GM10847 (cell line): ENCODE results near the gene ABCD1.

Experiments used
- POLR2A ChIP-seq: IDR thresholded peaks from 2 replicates; pipeline ENCODE4 v1.6.1; 2011; ENCODE audit not compliant: insufficient read length; ENCODE audit errors: extremely low read depth

The ABCD1 gene

DNA sequence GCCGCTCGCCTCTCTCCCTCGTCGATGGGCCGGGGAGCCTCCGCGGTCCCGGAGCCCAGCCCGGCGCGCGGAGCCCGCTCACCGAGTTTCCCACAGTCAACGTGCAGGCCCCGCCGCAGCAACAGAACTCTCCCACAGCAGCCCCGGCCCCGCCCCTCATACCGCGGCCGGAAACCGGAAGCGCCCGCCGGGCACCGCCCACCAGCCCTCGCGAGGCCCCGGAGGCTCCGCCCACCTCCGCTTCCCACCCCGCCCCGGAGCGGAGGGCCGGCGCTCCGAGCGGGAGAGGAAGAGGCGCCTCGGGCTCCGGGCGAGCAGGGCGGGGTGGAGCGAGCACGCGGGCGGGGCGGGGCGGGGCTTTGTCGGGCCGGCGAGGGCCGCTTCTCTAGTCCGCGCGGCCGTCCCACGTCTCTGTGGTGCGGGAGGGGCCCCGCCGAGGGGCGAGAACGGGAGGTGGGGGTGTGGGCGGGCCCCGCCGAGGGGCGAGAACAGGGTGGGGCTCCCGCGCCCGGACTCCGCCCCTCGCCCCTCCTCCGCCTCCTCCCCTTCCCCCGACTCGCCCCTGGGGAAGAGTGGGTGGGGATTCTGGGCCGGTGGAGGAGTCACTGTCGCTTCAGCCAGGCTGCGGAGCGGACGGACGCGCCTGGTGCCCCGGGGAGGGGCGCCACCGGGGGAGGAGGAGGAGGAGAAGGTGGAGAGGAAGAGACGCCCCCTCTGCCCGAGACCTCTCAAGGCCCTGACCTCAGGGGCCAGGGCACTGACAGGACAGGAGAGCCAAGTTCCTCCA, at the start of gene ABCD1, which contains the start of gene BCAP31:
TSS of gene ABCD1 (plus strand) at position 605 of the 787 bp plus-strand sequence. CDS start 411 bp downstream, outside the sequence.
TSS of gene BCAP31 (minus strand) at position 136 of the 787 bp plus-strand sequence. CDS start 1,143 bp downstream, outside the sequence.
- TF ChIP-seq POLR2A, result peak; percentile 78

DNA sequence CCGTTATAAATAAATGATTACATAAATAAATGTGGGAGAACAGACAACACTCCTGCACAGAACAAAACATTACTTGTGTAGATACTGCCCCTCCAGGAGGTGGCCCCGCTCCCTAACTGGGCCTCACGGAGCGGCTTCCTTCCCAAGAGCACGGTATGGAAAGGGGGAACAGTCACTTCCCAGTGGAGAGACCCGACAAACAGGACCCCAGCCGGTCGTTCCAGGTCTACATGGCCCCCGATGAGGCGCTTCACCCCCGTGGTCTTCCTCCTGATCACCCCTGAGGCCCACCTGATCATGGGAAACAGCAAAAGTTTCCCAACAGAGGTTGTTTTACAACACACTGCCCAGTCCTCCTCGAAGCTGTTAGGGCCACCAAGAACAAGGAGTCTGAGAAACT, 43.5 kb upstream of the ABCD1 start:
- no peak for TF ChIP-seq POLR2A

DNA sequence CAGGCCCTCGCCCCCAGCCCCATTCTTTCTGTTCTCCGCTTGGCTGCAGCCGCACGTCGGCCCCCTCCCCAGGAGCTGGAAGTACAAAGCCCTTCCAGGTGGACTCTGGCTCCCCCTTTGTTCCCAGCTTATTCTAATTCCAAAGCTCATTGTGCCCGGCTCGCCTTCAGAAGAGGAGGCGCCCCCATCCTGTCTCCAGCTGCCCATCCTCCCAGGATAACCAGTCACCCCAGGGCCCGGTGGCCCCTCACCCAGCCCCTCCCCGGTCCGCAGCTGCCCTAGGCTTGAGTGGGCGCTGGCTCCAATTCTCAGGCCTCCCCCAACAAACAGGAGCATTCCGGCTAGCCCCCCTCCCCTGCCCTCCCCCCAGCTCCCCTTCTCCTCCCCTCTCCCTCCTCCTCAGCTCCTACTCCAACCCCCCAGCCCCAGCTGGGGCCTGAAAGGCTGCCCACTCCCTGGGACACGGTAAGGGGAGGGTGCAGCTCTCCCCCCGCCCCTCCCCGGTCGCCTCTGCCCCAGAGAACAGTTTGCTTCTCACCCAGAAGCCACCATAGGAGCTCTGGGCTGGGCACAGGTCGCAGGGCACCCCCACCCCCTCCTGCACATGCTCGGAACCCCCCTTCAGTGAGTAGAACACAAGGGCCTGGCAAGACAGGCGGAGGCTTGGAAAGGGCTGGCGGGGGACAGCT, 40.0 kb upstream of the ABCD1 start:
- no peak for TF ChIP-seq POLR2A

- no peak for TF ChIP-seq POLR2A
Observed at GRCh38 chrX:153685156-153685536, 39.5 kb upstream of the ABCD1 start.

DNA sequence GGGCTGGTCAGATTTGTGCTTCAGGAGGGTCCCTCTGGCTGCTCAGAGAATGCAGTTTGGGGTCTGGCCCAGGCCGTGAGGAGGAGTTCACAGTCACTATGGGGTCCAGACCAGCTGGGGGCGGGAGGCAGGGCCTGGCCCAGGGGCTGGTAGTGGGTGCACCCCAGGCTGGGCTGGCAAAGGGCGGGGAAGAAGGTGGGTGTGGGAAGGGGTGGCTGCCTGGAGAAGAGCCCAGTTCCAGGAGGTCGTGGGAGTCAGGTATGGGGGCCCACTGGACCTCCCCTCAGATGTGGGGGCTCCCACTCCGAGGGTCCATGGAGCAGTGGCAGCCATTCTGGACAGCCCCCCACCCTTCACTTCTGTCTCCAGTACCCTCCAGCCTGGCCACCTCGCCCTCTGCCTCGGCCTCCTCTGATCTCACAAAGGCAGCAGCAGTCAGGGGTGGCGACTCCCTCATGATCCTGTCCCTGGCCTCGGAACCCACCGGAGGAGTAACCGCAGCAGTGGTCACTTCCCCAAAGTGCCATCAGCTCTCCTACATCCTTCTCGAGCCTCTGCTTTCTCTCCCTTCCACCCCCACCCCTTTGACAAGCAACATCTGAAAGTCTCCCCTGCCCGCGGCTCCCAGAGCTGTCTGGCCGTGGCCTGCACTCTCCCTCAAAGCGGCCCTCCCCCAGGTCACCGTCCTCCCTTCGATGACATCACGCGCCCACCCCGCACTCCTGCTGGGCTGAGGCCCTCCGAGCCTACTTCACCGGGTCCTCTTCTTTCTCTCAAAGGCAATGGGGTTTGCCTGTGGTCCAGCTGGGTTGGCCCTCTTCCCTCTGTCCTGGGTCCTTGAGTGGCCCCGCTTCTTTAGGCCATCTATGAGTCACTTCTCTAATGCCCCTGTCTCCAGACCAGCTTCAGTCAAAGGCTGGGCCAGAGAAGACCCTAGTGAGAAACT, 38.6 kb upstream of the ABCD1 start:
- no peak for TF ChIP-seq POLR2A

- no peak for TF ChIP-seq POLR2A
Observed at GRCh38 chrX:153686711-153687110, 37.9 kb upstream of the ABCD1 start.

DNA sequence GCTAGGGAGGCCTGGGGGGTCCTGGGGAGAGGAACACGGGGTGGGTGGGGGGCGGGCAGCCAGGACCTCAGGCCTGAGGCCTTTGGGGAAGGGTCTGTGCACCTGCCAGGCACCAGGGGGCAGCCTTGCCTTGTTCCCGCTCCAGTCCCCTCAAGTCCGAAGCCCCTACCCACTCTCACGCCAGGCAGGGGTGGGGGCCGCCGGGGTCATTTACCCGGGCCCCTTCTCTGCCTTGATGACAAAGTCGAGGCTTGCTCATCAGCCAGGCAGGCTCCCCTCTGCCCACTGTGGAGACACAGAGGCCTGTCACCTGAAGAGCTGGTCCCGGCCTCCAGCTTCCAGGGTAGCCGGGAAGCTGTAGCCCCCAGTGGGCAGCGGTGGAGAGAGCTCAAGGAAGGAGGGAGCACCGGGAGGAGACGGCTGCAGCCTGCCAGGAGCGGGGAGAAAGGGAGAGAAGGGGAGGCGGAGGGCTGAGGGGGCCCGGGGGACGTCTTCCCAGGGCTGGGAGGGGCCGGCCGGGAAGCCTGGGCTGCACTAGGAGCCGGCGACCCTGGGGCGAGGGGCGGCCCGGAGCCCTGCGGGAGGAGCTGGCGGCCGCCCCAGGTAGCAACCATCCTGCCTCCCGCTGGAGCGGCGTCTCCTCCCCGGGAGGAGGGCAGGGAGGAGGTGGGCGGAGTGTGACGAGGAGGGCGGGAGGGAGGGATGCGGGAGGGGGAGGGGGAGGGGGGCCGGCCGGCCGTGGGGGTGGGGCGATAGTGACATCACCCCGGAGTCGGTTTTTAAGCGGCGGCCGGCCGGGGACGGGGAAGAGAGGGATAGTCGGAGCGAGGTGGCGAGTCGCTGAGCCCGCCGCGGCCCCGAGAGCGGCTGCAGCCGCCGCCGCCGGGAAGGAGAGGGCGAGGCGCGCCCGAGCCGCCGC, 37.3 kb upstream of the ABCD1 start, which contains the start of gene SLC6A8:
TSS of gene SLC6A8 (plus strand) at position 806 of the 919 bp plus-strand sequence. CDS start 649 bp downstream, outside the sequence.
- no peak for TF ChIP-seq POLR2A

GRCh38 chrX:153688071-153688470, 36.6 kb upstream of the ABCD1 start:
- TF ChIP-seq POLR2A, result no peak

DNA sequence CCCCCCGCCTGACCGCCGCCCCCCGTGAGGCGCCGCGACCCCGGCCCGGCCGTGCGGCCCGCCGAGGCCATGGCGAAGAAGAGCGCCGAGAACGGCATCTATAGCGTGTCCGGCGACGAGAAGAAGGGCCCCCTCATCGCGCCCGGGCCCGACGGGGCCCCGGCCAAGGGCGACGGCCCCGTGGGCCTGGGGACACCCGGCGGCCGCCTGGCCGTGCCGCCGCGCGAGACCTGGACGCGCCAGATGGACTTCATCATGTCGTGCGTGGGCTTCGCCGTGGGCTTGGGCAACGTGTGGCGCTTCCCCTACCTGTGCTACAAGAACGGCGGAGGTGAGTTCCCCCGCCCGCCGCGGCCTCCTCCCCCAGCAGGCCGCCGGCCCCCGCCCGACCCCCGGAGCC, 36.1 kb upstream of the ABCD1 start:
- TF ChIP-seq POLR2A, result no peak

DNA sequence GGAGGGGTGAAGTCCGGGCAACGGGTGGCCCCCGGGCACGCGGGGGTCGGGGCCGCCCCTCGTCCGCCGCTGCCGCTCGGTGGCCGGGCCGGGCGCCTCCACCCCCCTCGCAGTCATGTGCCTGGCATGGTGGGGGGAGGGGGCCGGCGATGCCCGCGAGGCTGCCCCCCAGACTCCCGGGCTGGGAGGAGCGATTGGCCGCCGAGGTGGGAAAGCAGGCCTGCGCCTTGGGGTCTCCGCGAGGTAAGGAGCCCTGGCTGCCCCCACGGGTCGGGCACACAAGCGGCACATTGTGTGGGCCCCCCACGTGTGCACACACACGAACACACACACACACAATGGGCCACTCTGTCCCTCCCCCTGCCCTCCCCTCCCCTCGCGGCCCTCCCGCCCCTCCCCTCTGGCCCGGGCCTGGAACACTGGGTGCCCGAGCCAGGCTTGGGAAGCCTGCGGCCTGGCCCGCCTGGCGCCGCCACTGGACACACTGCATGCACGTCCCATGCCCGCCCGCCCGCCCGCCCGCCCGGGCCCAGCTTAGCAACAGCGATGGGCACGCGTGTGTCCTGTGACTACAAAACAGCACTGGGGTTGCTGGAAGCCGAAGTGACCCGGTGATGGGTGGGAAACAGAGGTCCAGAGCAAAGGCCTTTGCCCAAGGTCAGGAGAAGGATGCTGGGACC, 35.6 kb upstream of the ABCD1 start:
- TF ChIP-seq POLR2A, result no peak

DNA sequence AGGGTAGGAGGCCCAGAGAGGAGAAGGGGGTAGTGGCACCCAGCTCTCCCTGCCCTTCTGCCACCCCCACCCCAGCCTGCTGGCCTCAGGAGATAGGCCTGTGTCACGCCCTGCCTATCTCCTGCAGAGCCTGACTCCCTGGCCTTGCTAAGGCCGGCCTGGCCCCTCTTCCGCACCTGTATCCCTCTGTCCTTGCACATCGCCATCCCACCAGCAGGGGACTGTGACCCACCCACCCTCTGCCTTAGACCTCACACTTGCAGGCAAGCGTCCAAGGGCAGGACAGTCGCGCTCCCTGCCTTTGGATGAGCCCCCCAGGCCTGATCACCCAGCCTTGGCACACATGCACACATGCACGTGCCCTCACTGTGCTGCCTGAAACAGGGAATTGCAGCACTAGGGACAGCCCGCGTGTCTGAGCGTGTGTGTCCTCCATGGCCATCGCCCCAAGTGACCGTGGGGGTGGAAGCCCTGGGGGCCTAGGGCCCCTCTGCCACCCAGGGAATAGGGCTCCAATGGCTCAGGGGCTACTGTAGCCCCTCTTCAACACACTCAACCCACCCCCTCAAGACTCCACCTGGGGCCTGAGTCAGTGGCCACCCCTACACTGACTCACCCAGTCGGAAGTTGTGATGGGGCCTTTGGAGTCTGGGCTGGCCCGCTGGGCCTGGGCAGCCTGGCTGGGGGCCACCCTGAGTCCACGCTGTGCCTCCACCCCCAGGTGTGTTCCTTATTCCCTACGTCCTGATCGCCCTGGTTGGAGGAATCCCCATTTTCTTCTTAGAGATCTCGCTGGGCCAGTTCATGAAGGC, 34.8 kb upstream of the ABCD1 start:
- TF ChIP-seq POLR2A, result no peak

DNA sequence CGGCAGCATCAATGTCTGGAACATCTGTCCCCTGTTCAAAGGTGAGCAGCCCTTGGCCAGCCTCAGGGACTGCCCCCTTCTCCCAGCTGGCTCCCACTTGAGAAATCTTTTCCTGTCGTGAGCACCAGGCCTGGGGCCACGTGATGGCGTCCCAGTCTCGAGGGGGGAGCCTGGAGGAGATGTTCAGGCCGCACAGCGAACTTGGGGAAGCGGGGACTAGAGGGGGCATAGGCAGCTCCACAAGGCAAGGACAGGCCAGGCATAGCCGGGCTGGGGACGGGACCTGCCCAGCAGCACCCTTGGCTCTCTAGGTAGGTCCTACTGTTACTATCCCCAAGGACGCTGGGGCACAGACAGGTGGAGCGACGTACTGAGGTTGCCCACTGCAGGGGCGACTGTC, 34.2 kb upstream of the ABCD1 start:
- TF ChIP-seq POLR2A, result no peak

GRCh38 chrX:153692003-153692402, 32.7 kb upstream of the ABCD1 start:
- no peak for TF ChIP-seq POLR2A
